Right lobe of liver (tissue), 4 donors: ENCODE data around the gene MRPL49.
A peak's percentile ranks its signal among the peaks of the same experiment; 100 is the strongest.

ENCODE experiments used
- POLR2A ChIP-seq: fragments of 450-650 bp; IDR thresholded peaks from one replicate; pipeline ENCODE4 v1.6.1; 2017; ENCODE audit warnings: antibody characterized with exemption, mild to moderate bottlenecking
- TF ChIP-seq, protein P1 (sequence below), 4 donors: fragments of 200-600 bp in 3 of 4; fragments of 450-650 bp in 1 of 4; IDR thresholded peaks; one replicate each; pipeline versions ENCODE4 v1.5.1 to v1.8.0; 2016 to 2022; ENCODE audit warnings: antibody characterized with exemption in 4 of 4, mild to moderate bottlenecking in 2 of 4
- donor health status: DM: no; HTN: no; CAD: no.
- donor health status: DM: no; HTN: no; CAD: no.
- donor health status: DM: no; HTN: yes; CAD: no.

DNA sequence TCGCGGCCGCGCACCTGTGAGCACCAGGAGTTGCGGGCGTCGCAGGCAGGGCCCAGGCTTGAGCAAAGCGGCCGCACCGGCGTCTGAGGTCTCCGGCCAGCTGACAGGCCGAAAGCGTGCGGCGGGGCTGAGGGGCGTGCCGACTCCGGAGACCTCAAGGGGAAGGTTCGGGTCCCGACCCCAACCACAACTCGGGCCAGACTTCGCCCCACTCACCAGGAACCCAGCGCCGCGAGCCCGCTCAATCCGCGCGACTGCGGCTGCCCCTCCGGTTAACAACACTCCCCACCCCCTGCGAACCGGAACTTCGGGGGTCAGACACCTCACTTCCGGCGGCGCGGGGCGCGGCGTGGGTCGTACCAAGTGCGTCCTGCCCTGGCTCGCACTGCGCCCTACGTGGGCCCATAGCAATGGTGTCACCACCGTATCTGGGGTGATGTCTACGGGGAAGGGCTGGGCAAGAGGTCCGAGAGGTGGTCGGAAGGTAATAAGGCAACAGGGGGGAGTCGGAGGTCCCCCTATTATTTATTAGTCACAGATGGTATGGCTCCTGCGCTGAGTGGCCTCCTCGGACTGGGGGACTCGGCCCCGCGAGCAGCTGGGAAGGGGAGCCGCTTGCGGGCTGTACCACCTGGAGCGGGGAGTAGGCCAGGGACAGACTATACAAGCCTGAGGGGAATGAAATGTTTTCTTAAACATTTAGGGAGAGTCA lies 12.3 kb downstream of the MRPL49 start, which contains the start of gene SYVN1:
- TF ChIP-seq, protein P1, sequence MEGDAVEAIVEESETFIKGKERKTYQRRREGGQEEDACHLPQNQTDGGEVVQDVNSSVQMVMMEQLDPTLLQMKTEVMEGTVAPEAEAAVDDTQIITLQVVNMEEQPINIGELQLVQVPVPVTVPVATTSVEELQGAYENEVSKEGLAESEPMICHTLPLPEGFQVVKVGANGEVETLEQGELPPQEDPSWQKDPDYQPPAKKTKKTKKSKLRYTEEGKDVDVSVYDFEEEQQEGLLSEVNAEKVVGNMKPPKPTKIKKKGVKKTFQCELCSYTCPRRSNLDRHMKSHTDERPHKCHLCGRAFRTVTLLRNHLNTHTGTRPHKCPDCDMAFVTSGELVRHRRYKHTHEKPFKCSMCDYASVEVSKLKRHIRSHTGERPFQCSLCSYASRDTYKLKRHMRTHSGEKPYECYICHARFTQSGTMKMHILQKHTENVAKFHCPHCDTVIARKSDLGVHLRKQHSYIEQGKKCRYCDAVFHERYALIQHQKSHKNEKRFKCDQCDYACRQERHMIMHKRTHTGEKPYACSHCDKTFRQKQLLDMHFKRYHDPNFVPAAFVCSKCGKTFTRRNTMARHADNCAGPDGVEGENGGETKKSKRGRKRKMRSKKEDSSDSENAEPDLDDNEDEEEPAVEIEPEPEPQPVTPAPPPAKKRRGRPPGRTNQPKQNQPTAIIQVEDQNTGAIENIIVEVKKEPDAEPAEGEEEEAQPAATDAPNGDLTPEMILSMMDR (IDR thresholded peaks at IDR 0.05), result no peak
- peak; percentile 97 for TF ChIP-seq POLR2A
